ENCODE results near the gene BARX1. TPM values are rescaled to one million over a fixed set of nuclear protein-coding genes. Genes with fewer than 3 reads are reported as not detected.

The BARX1 gene
- polyA plus RNA-seq, 1 donor from 2014 or later = not detected

- H3K27me3 ChIP-seq (ENCODE audit: insufficient read depth, low read depth, low read length) = no peaks in the 10 kb centered on the region
- H3K36me3 ChIP-seq (ENCODE audit: insufficient read depth, low read length) = no peaks in the 10 kb centered on the region
- H3K9me3 ChIP-seq (ENCODE audit: low read length) = no peaks in the 10 kb centered on the region
- H3F3A ChIP-seq (ENCODE audit: insufficient read depth, low read length, poor library complexity, severe bottlenecking) = no peaks in the 10 kb centered on the region
- no peaks in the 10 kb centered on the region for H4K20me1 ChIP-seq (ENCODE audit: insufficient read depth)
- no peak overlapping the region for H3K9ac ChIP-seq (ENCODE audit: low read length)
- H3K27ac ChIP-seq (ENCODE audit: low read length) = no peak overlapping the region
- no peak overlapping the region for H2AFZ ChIP-seq (ENCODE audit: low read depth, low read length)
- TF ChIP-seq RAD21 (conservative IDR thresholded peaks at IDR 0.05) = no peak
- TF ChIP-seq REST (IDR thresholded peaks at IDR 0.05; ENCODE audit: borderline replicate concordance) = no peak
- TF ChIP-seq CTCF (IDR thresholded peaks at IDR 0.05; ENCODE audit: poor library complexity, severe bottlenecking) = no peak
- TF ChIP-seq MXI1 (conservative IDR thresholded peaks at IDR 0.05; ENCODE audit: poor library complexity, severe bottlenecking) = no peak
- no peak for TF ChIP-seq EZH2 (IDR thresholded peaks at IDR 0.05; ENCODE audit: borderline replicate concordance, insufficient read depth, low read length, poor library complexity, severe bottlenecking)
- TF ChIP-seq SMC3 (conservative IDR thresholded peaks at IDR 0.05; ENCODE audit: poor library complexity) = no peak
- TF ChIP-seq POLR2AphosphoS5 (IDR thresholded peaks at IDR 0.05) = no peak
- no peak for TF ChIP-seq EP300 (conservative IDR thresholded peaks at IDR 0.05; ENCODE audit: poor library complexity, severe bottlenecking)
- no peak for TF ChIP-seq TAF1 (IDR thresholded peaks at IDR 0.05; ENCODE audit: low read depth)
- H3K9me2 ChIP-seq (ENCODE audit: insufficient read depth, low read length) = no peaks in the 10 kb centered on the region
- H3K4me3 ChIP-seq (ENCODE audit: low read length) = no peak overlapping the region
- H3K4me2 ChIP-seq (ENCODE audit: low read length) = no peak overlapping the region
- no peaks in the 10 kb centered on the region for H3K79me2 ChIP-seq (replicated peaks; ENCODE audit: insufficient read depth, low read length)
Observed at GRCh38 chr9:93909242-93909616, 45.9 kb downstream of the BARX1 start.

- no peak for TF ChIP-seq SMC3 (conservative IDR thresholded peaks at IDR 0.05; ENCODE audit: poor library complexity)
- no peak for TF ChIP-seq TAF1 (IDR thresholded peaks at IDR 0.05; ENCODE audit: low read depth)
- no peak for TF ChIP-seq CTCF (IDR thresholded peaks at IDR 0.05; ENCODE audit: poor library complexity, severe bottlenecking)
- TF ChIP-seq REST (IDR thresholded peaks at IDR 0.05; ENCODE audit: borderline replicate concordance) = no peak
- no peak for TF ChIP-seq EZH2 (IDR thresholded peaks at IDR 0.05; ENCODE audit: borderline replicate concordance, insufficient read depth, low read length, poor library complexity, severe bottlenecking)
- no peak for TF ChIP-seq EP300 (conservative IDR thresholded peaks at IDR 0.05; ENCODE audit: poor library complexity, severe bottlenecking)
- no peak for TF ChIP-seq POLR2AphosphoS5 (IDR thresholded peaks at IDR 0.05)
- no peak for TF ChIP-seq MXI1 (conservative IDR thresholded peaks at IDR 0.05; ENCODE audit: poor library complexity, severe bottlenecking)
- TF ChIP-seq RAD21 (conservative IDR thresholded peaks at IDR 0.05) = no peak
- H3K27ac ChIP-seq (ENCODE audit: low read length) = no peak overlapping the region
Observed at GRCh38 chr9:93908591-93909241, 46.4 kb downstream of the BARX1 start.

More at GRCh38 chr9:93908591-93909241, 46.4 kb downstream of the BARX1 start:
- Histone ChIP-seq H3K9ac (ENCODE audit: low read length) (no peak overlapping the region), H3K9me3 (ENCODE audit: low read length) (no peaks in the 10 kb centered on the region), H4K20me1 (ENCODE audit: insufficient read depth) (no peaks in the 10 kb centered on the region), H2AFZ (ENCODE audit: low read depth, low read length) (no peak overlapping the region), H3F3A (ENCODE audit: insufficient read depth, low read length, poor library complexity, severe bottlenecking) (no peaks in the 10 kb centered on the region), H3K36me3 (ENCODE audit: insufficient read depth, low read length) (no peaks in the 10 kb centered on the region), H3K9me2 (ENCODE audit: insufficient read depth, low read length) (no peaks in the 10 kb centered on the region), H3K27me3 (ENCODE audit: insufficient read depth, low read depth, low read length) (no peaks in the 10 kb centered on the region), H3K4me3 (ENCODE audit: low read length) (no peak overlapping the region), H3K4me2 (ENCODE audit: low read length) (no peak overlapping the region), H3K79me2 (replicated peaks; ENCODE audit: insufficient read depth, low read length) (no peaks in the 10 kb centered on the region)

Measured in neural cell (in vitro differentiated cells).